K562 (cell line): ENCODE data around the gene NOLC1. TPM values are rescaled to one million over a fixed set of nuclear protein-coding genes. Genes with fewer than 3 reads are reported as not detected.
A peak's percentile ranks its signal among the peaks of the same experiment; 100 is the strongest.

Source experiments
- ATAC-seq: fragments of 200-7000 bp; cut with Tn5 transposase; 3 replicates; pipeline ENCODE4 v1.9.1; 2020; ENCODE audit warnings: moderate library complexity
- BruUV-seq: library from RNA; stranded (reverse); fragments of 400-500 nt; replicated peaks from 2 replicates; lab custom pipeline; 2021; lab: Mats Ljungman, UMichigan
- CTCF ChIA-PET: fragments of 300-600 bp; formaldehyde crosslinking; extraction: SDS; loops from one replicate; lab custom pipeline; 2021; ENCODE audit warnings: low intra/inter-chr PET ratio; lab: Yijun Ruan, JAX
- POLR2A ChIA-PET: fragments of 300-600, 350-650 bp; sonication (Branson Sonifier 250); formaldehyde crosslinking; extraction: SDS; loops from one replicate; lab custom pipeline; 2021; ENCODE audit warnings: antibody characterized with exemption, inconsistent platforms; lab: Yijun Ruan, JAX
- DNase-seq, 4 experiments: peaks; one replicate each; pipeline versions ENCODE4 v3.0.0 to v3.0.0-alpha.2; 2011 to 2018; ENCODE audit warnings: low spot score in 3 of 4, mixed read lengths in 3 of 4; ENCODE audit errors: extremely low read depth in 1 of 4
- FAIRE-seq: peaks from 2 replicates; lab custom pipeline; 2011; peaks lifted over from hg19 to GRCh38; lab: Jason Lieb, UNC
- H2AFZ ChIP-seq: 2 replicates; pipeline ENCODE4 v1.6.0; 2011; ENCODE audit warnings: low read depth, low read length, control low read depth, inconsistent platforms
- H3K27ac ChIP-seq: fragments of 200-600 bp; 3 replicates; pipeline ENCODE4 v1.8.0; 2011; ENCODE audit warnings: low read depth, mild to moderate bottlenecking, control low read depth, inconsistent platforms, low read length, moderate library complexity, mixed read lengths; ENCODE audit errors: extremely low read depth
- H3K27me3 ChIP-seq, 2 experiments: fragments of 300-600 bp in 1 of 2; 2 replicates in 1 of 2; 3 replicates in 1 of 2; pipeline versions ENCODE4 v1.6.0 to v1.8.0; 2011; ENCODE audit warnings: inconsistent platforms in 2 of 2, low read length in 2 of 2, mild to moderate bottlenecking in 1 of 2, mixed read lengths in 1 of 2, moderate library complexity in 1 of 2; ENCODE audit not compliant: control insufficient read depth in 2 of 2, insufficient read depth in 2 of 2
- H3K36me3 ChIP-seq: fragments of 300-600 bp; 3 replicates; pipeline ENCODE4 v1.8.0; 2011; ENCODE audit warnings: mild to moderate bottlenecking, low read length, inconsistent platforms; ENCODE audit not compliant: control insufficient read depth, insufficient read depth
- H3K4me1 ChIP-seq, 2 experiments: fragments of 200-600 bp in 1 of 2; replicated peaks in 1 of 2; 2 replicates in 1 of 2; 3 replicates in 1 of 2; pipeline versions ENCODE4 v1.5.1 to v1.8.0; 2011; ENCODE audit warnings: inconsistent platforms in 2 of 2, low read length in 2 of 2, mild to moderate bottlenecking in 1 of 2, mixed read lengths in 1 of 2, moderate library complexity in 1 of 2; ENCODE audit not compliant: control insufficient read depth in 2 of 2, insufficient read depth in 2 of 2
- H3K4me2 ChIP-seq: 2 replicates; pipeline ENCODE4 v1.6.1; 2011; ENCODE audit warnings: low read length, control low read depth, inconsistent platforms, mixed read lengths; ENCODE audit not compliant: insufficient read depth
- H3K4me3 ChIP-seq: fragments of 200-600 bp; sonication (generic), shearing (Covaris generic); 2 replicates; pipeline ENCODE4 v1.5.1; 2016; ENCODE audit warnings: control low read depth, inconsistent platforms
- H3K79me2 ChIP-seq: fragments of 200-600 bp; 3 replicates; pipeline ENCODE4 v1.8.0; 2011; ENCODE audit warnings: low read length, inconsistent platforms; ENCODE audit not compliant: control insufficient read depth, insufficient read depth
- H3K9ac ChIP-seq, 2 experiments: 2 replicates each; pipeline versions ENCODE4 v1.6.0 to v1.6.1; 2011; ENCODE audit warnings: low read depth in 2 of 2, low read length in 2 of 2, control low read depth in 1 of 2, inconsistent platforms in 1 of 2, mild to moderate bottlenecking in 1 of 2, mixed read lengths in 1 of 2; ENCODE audit not compliant: insufficient read depth in 1 of 2
- H3K9me1 ChIP-seq: one replicate; pipeline ENCODE4 v1.6.0; 2011; ENCODE audit warnings: inconsistent platforms, mild to moderate bottlenecking, low read length, moderate library complexity; ENCODE audit not compliant: control insufficient read depth, insufficient read depth
- H3K9me3 ChIP-seq: replicated peaks from 2 replicates; pipeline ENCODE4 v1.5.1; 2011; ENCODE audit warnings: low read depth, low read length, inconsistent platforms; ENCODE audit not compliant: control insufficient read depth, insufficient read depth
- H4K20me1 ChIP-seq: replicated peaks from 2 replicates; pipeline ENCODE4 v1.6.1; 2011; ENCODE audit warnings: low read length, inconsistent platforms, mixed read lengths; ENCODE audit not compliant: control insufficient read depth, insufficient read depth
- BCOR ChIP-seq: fragments of 450-650 bp; IDR thresholded peaks from 2 replicates; pipeline ENCODE4 v1.6.1; 2016
- CHD1 ChIP-seq: fragments of 200-600 bp; sonication (generic); IDR thresholded peaks from one replicate; pipeline ENCODE4 v1.6.1; 2012; ENCODE audit warnings: mild to moderate bottlenecking, moderate library complexity, low read length, inconsistent platforms
- FOXP1 ChIP-seq: sonication (generic); formaldehyde crosslinking; IDR thresholded peaks from 2 replicates; pipeline ENCODE4 v1.8.0; 2022; ENCODE audit warnings: mild to moderate bottlenecking, missing genetic modification reagents
- KDM1A ChIP-seq, 2 experiments: fragments of 450-650 bp; IDR thresholded peaks; 2 replicates each; pipeline ENCODE4 v1.6.1; 2016; ENCODE audit warnings: mild to moderate bottlenecking in 2 of 2
- MLLT1 ChIP-seq, 2 experiments: fragments of 450-650 bp; IDR thresholded peaks; 2 replicates each; pipeline ENCODE4 v1.6.1; 2016
- NUFIP1 ChIP-seq: fragments of 450-650 bp; IDR thresholded peaks from 2 replicates; pipeline ENCODE4 v1.6.1; 2018; ENCODE audit not compliant: partially characterized antibody
- RBFOX2 ChIP-seq: fragments of 200-400 bp; formaldehyde crosslinking; IDR thresholded peaks from 2 replicates; pipeline ENCODE4 v1.6.1; 2017; ENCODE audit warnings: low read depth, mild to moderate bottlenecking, low read length, moderate library complexity
- SAP30 ChIP-seq: fragments of 200-600 bp; sonication (generic); IDR thresholded peaks from 2 replicates; pipeline ENCODE4 v1.6.1; 2012; ENCODE audit warnings: borderline replicate concordance, low read depth, mild to moderate bottlenecking, moderate library complexity, low read length, control low read depth, inconsistent platforms; ENCODE audit not compliant: insufficient read depth, poor library complexity, severe bottlenecking
- SIN3A ChIP-seq, 2 experiments: fragments of 150-350 bp in 1 of 2; IDR thresholded peaks; 2 replicates each; pipeline ENCODE4 v1.6.1; 2011 to 2016; ENCODE audit warnings: borderline replicate concordance in 2 of 2, low read depth in 2 of 2, low read length in 2 of 2, mild to moderate bottlenecking in 2 of 2, moderate library complexity in 2 of 2; ENCODE audit not compliant: control insufficient read depth in 1 of 2
- SMARCE1 ChIP-seq: fragments of 450-650 bp; IDR thresholded peaks from 2 replicates; pipeline ENCODE4 v1.7.1; 2016; ENCODE audit warnings: mild to moderate bottlenecking
- SP2 ChIP-seq: IDR thresholded peaks from 2 replicates; pipeline ENCODE4 v1.6.1; 2011; ENCODE audit warnings: mild to moderate bottlenecking, low read depth, low read length, moderate library complexity; ENCODE audit not compliant: poor library complexity, severe bottlenecking; ENCODE audit errors: extremely low read depth
- SREBF2 ChIP-seq: sonication (generic); formaldehyde crosslinking; IDR thresholded peaks from 2 replicates; pipeline ENCODE4 v1.4.0; 2020; ENCODE audit warnings: mild to moderate bottlenecking, missing genetic modification reagents
- SUPT5H ChIP-seq: fragments of 450-650 bp; IDR thresholded peaks from 2 replicates; pipeline ENCODE4 v1.6.1; 2016
- WGBS: fragments of 100-300 bp; shearing (Covaris generic); methylation state at CpG from one replicate; pipeline ENCODE4 v1.1.6; 2016; ENCODE audit warnings: low coverage, mixed read lengths; ENCODE audit not compliant: insufficient coverage; ENCODE audit errors: missing lambda C conversion rate; 5-methylcytosine and 5-hydroxymethylcytosine counted together
- in situ Hi-C: fragments of 300-500 bp; cut with MboI; formaldehyde crosslinking; loops from 4 replicates; pipeline ENCODE4 v1.15.0; 2018; ENCODE audit warnings: inconsistent platforms, mixed read lengths
- intact Hi-C: fragments of 100-400 bp; cut with micrococcal nuclease; formaldehyde crosslinking; loops from 2 replicates; pipeline ENCODE4 v1.14.2; 2022
- polyA plus RNA-seq, 8 experiments: library from polyadenylated mRNA; depleted of rRNA in 4 of 8; stranded (reverse) in 5 of 8; unstranded in 3 of 8; fragments of >200 nt; fragmentation: Nextera tagmentation in 2 of 8; fragmentation: Illumina TruSeq in 1 of 8; extraction: Ambion mirVana in 2 of 8; extraction: Trizol in 1 of 8; gene quantifications; 2 replicates each; pipeline versions ENCODE4 v1.2.1 to v1.2.3, GENCODE V29; 2011 to 2014; ENCODE audit warnings: inconsistent platforms in 1 of 8, missing spikeins in 1 of 8
- total RNA-seq, 7 experiments: library from RNA; depleted of rRNA in 6 of 7; stranded (reverse); fragments of >200 nt in 6 of 7; fragmentation: Illumina TruSeq in 2 of 7; extraction: Trizol in 2 of 7; gene quantifications; 2 replicates each; pipeline versions ENCODE4 v1.2.1 to v1.2.3, GENCODE V29; 2011 to 2021; ENCODE audit warnings: low replicate concordance in 1 of 7

Gene NOLC1
- total and polyA plus RNA-seq, 9 of the 15 experiments (the other 6 are each of a cell fraction or from before 2014, with no cell fraction given): 102 to 310 (median 165) TPM

- ChIA-PET CTCF (no interaction called here), POLR2A (interaction anchor here (0.5 to 9.9 kb wide), 10 partner anchors 8 to 427 kb away, joined by 3 to 92 read pairs (median 4); partner anchors contain the start of gene PPRC1)
- no TSS peak for BruUV-seq
- 0 out of 2 replicates have a peak overlapping the region, but pooled peaks have one; percentile 18 for H2AFZ ChIP-seq
- in situ Hi-C loops: no loop called here
- peak; percentile 32 for FAIRE-seq
- TF ChIP-seq SMARCE1 (0 out of 2 replicates have a peak, but pooled peaks have one; percentile 6), KDM1A (IDR thresholded peaks at IDR 0.05) (peak; percentile 67 to 69; a peak in 3 of 4 replicates), SREBF2 (CRISPR knock-in tag) (no peak)
- peak overlapping the region; percentile 83 for H3K4me2 ChIP-seq
- 6% methylated on average over 2 of the region's 3 CpGs for WGBS
- intact Hi-C loops: no loop called here
- DNase-seq: peak in 1 of 4 experiments; percentile 39
- H3K4me1 ChIP-seq: peaks cover 10 to 21% of the 10 kb centered on the region in 2 experiments; a peak in 4 of 5 replicates
- no peaks in the 10 kb centered on the region for H3K9me1 ChIP-seq
- H4K20me1 ChIP-seq: peaks cover 4% of the 10 kb centered on the region
- peak overlapping the region; percentile 72 to 79; a peak in 3 of 4 replicates for H3K9ac ChIP-seq
- no peak; the same call in 2 of the 3 replicates for ATAC-seq
- peaks cover 78% of the 10 kb centered on the region for H3K36me3 ChIP-seq
- H3K27ac ChIP-seq: peak overlapping the region; percentile 88
- H3K27me3 ChIP-seq: no peaks in the 10 kb centered on the region
- no peaks in the 10 kb centered on the region for H3K9me3 ChIP-seq
- peaks cover 41% of the 10 kb centered on the region for H3K79me2 ChIP-seq
- H3K4me3 ChIP-seq: peak overlapping the region; percentile 12; the same call in 1 of the 2 replicates
These were observed 1.0 kb upstream of the NOLC1 start for GRCh38 chr10:102150970-102151773.

GRCh38 chr10:102152545-102152890, 329 bp downstream of the NOLC1 start:
- H3K9me3 ChIP-seq: no peaks in the 10 kb centered on the region
- intact Hi-C loops: loop anchor here (1.0 kb wide), 1 partner anchor 20 kb away; no protein-coding TSS in a partner anchor
- in situ Hi-C loops: no loop called here
- CTCF ChIA-PET: no interaction called here
- no peaks in the 10 kb centered on the region for H3K27me3 ChIP-seq
- POLR2A ChIA-PET: interaction anchor here (1.0 to 9.9 kb wide), 6 partner anchors 9 to 426 kb away, joined by 4 to 92 read pairs (median 6); no protein-coding TSS in a partner anchor
- peaks cover 78% of the 10 kb centered on the region for H3K36me3 ChIP-seq
- H3K27ac ChIP-seq: peak overlapping the region; percentile 97
- BruUV-seq: TSS peak; percentile 67
- H3K4me1 ChIP-seq: peaks cover 10 to 20% of the 10 kb centered on the region in 2 experiments; a peak in 4 of 5 replicates
- peak overlapping the region; percentile 98 to 100 for H3K9ac ChIP-seq
- peak overlapping the region; percentile 97 for H3K4me3 ChIP-seq
- peaks cover 6% of the 10 kb centered on the region for H4K20me1 ChIP-seq
- DNase-seq (no peak), FAIRE-seq (no peak), ATAC-seq (peak; percentile 31)
- H3K9me1 ChIP-seq: no peaks in the 10 kb centered on the region
- H3K4me2 ChIP-seq: peak overlapping the region; percentile 97
- under 1% methylated on average over 19 of the region's 19 CpGs for WGBS
- H3K79me2 ChIP-seq: peaks cover 54% of the 10 kb centered on the region
- peak overlapping the region; percentile 59 for H2AFZ ChIP-seq
- TF ChIP-seq SP2 (no peak), BCOR (no peak), SUPT5H (no peak; the same call in 1 of the 2 replicates), SAP30 (peak; percentile 77), SIN3A (IDR thresholded peaks at IDR 0.05; ENCODE audit: borderline replicate concordance in 2 of 2, control insufficient read depth in 1 of 2, low read depth in 2 of 2, low read length in 2 of 2) (peak in 1 of 2 experiments; percentile 72; a peak in 1 of 4 replicates), NUFIP1 (no peak), RBFOX2 (peak; percentile 90), MLLT1 (IDR thresholded peaks at IDR 0.05) (0 out of 4 replicates have a peak, but pooled peaks of 1 of the 2 experiments have one; percentile 20), FOXP1 (CRISPR knock-in tag) (no peak), CHD1 (peak; percentile 49)
